Measurements from ENCODE around the gene SERINC5.
"Not testable (repeated sequence)": the region's sequence is repeated elsewhere in the genome, so short reads cannot be mapped to it uniquely, and the experiment has no call there.

SERINC5 gene

DNA sequence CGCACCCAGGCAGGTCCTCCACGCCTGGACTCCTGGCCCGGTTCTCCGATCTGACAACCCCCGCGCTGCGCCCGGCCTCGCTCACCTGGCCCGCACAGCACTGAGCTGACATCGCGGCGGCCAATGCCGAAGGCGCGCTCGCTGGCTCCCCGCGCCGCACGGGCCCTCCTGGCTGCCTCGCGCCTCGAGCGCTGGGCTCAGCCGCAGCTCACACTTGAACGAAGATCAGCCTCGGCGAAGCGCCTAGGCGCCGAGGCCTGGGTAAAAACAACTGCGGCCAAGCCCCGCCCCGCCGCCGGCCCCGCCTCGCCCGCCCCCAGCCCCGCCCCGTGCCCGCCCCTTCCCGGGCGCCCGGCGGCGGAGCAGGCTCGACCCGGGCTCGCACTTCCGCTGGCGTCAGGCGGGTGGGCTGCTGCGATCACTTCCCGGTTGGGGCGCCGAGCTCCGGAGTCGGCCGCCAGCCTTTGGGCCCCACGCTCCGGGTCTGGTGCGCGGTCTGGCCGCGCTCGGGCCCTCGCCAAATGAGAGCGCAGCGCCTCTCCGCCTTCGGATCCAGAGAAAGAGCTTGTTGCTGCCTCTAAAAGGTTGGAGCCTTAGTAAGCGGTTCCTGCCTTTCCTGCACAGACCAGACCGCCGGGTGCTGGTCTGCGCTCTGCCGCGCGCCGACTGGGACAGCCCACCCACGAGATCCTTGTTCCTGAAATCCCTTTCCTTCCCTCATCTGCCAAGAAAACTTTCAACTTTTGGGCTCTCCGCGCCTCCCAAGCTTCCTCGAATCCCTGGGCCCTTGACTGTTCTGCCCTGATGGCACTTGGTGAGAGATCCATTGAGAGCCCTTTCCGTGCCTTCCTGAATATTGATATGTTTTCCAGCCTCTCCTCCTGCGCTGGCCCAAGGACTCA is at the start of gene SERINC5:
Gene SERINC5, minus strand, starts transcription at position 238 of the 902 bp plus-strand sequence. Its CDS starts 126 bp downstream, at position 112.
- DNase-seq (ENCODE audit: low read depth in 1 of 2, low spot score in 1 of 2) = peak; percentile 74 to 76

DNA sequence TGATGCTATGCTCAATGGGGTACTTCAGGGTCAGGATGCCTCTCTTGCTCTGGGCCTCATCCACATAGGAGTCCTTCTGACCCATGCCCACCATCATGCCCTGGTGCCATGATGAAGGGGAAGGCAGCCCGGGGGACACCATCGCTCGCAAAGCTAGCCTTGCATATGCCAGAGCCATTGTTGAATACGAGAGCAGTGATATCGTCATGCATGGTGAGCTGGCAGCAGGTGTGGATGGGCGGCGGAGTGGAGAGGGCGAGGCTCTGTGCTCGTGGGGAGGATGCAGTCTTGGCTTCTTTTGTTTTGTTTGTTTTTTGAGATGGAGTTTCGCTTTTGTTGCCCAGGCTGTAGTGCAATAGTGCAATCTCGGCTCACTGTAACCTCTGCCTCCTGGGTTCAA is 46.8 kb upstream of the SERINC5 start:
- DNase-seq (ENCODE audit: low read depth in 1 of 2, low spot score in 1 of 2) = no peak

DNA sequence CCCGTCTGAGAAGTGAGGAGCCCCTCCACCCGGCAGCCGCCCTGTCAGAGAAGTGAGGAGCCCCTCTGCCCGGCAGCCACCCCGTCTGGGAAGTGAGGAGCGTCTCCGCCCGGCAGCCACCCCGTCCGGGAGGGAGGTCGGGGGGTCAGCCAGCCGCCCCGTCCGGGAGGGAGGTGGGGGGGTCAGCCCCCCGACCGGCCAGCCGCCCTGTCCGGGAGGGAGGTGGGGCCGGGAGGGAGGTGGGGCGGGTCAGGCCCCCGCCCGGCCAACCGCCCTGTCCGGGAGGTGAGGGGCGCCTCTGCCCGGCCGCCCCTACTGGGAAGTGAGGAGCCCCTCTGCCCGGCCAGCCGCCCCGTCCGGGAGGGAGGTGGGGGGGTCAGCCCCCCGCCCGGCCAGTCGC is 45.5 kb upstream of the SERINC5 start:
- not testable (repeated sequence) for DNase-seq (ENCODE audit: low read depth in 1 of 2, low spot score in 1 of 2)

DNA sequence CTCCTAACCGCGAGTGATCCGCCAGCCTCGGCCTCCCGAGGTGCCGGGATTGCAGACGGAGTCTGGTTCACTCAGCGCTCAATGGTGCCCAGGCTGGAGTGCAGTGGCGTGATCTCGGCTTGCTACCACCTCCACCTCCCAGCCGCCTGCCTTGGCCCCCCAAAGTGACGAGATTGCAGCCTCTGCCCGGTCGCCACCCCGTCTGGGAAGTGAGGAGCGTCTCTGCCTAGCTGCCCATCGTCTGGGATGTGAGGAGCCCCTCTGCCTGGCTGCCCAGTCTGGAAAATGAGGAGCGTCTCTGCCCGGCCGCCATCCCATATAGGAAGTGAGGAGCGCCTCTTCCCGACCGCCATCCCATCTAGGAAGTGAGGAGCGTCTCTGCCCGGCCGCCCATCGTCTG is 44.9 kb upstream of the SERINC5 start:
- DNase-seq (ENCODE audit: low read depth in 1 of 2, low spot score in 1 of 2) = not testable (repeated sequence)

DNA sequence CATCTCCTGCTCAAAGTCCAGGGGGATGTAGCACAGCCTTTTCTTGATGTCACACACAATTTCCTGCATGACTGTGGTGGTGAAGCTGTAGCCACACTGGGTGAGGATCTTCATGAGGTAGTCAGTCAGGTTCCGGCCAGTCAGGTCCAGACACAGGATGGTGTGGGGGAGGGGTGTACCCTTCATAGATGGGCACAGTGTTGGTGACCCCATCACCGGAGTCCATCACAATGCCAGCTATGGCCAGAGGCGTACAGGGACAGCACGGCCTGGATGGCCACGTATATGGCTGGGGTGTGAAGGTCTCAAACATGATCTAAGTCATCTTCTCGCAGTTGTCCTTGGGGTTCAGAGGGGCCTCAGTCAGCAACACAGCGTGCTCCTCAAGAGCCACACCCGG is 44.3 kb upstream of the SERINC5 start:
- no peak for DNase-seq (ENCODE audit: low read depth in 1 of 2, low spot score in 1 of 2)

DNA sequence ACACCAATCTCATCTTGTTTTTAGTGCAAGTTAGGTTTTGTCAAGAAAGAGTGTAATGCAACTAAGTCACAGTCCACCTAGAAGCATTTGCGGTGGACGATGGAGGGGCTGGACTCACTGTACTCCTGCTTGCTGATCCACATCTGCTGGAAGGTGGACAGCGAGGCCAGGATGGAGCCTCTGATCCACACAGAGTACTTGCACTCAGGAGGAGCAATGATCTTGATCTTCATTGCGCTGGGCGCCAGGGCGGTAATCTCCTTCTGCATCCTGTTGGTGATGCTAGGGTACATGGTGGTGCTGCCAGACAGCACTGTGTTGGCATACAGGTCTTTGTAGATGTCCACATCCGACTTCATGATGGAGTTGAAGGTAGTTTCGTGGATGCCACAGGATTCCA is 43.8 kb upstream of the SERINC5 start:
- DNase-seq (ENCODE audit: low read depth in 1 of 2, low spot score in 1 of 2) = no peak

DNA sequence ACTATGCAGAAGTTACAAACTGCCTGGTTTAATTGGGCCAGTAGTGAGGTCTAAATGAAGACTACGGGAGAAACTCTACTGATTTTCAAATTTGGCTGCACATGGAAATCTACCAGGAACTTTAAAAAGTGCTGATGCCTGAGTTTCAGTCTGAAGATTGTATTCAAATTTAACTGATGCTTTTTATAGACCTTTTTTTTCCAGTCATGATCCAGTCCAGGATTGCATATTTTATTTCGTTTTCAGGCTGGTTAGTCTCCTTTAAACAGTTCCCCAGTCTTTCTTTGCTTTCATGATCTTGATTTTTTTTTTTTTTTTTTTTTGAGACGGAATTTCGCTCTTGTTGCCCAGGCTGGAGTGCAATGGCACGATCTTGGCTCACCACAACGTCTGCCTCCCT is 40.3 kb upstream of the SERINC5 start:
- DNase-seq (ENCODE audit: low read depth in 1 of 2, low spot score in 1 of 2) = no peak

DNA sequence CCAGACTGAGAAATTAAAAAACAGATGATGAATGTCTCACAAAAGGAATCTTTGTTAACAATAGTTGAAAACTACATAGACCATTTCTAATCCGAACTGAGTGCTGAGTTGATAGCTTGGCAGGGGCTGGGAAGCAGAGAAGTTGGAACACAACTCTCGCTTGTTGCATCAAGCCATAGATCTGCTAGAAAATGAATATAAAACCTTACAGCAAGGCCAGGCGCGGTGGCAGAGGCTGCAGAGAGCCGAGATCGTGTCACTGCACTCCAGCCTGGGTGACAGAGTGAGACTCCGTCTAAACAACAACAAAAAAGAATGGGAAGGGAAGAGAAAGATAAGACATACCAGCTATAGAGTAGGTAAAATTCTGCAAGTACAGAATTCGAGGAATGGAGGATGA is 35.9 kb upstream of the SERINC5 start:
- no peak for DNase-seq (ENCODE audit: low read depth in 1 of 2, low spot score in 1 of 2)

DNA sequence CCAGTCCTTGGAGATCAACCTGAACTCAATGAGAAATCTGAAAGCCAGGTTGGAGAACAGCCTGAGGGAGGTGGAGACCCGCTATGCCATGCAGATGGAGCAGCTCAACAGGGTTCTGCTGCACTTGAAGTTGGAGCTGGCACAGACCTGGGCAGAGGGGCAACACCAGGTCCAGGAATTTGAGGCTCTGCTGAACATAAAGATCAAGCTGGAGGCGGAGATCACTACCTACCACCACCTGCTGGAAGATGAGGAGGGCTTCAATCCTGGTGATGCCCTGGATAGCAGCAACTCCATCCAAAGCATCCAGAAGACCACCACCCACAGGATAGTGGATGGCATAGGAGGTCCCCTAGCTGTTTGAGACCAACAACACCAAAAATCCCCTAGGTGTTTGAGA is 33.5 kb upstream of the SERINC5 start:
- no peak for DNase-seq (ENCODE audit: low read depth in 1 of 2, low spot score in 1 of 2)

DNA sequence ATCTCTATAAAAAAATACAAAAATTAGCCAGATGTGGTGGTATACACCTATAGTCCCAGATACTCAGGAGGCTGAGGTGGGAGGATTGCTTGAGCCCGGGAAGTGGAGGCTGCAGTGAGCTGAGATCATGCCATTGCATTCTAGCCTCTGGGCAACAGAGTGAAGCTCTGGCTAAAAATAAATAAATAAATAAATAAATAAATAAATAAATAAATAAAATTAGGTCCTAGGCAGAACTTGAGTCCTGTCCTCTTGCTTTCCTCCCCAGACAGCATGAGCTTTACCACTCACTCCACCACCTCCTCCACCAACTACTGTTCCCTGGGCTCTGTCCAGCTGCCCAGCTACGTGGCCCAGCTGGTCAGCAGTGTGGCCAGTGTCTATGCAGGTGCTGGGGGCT is 32.3 kb upstream of the SERINC5 start:
- no peak for DNase-seq (ENCODE audit: low read depth in 1 of 2, low spot score in 1 of 2)

DNA sequence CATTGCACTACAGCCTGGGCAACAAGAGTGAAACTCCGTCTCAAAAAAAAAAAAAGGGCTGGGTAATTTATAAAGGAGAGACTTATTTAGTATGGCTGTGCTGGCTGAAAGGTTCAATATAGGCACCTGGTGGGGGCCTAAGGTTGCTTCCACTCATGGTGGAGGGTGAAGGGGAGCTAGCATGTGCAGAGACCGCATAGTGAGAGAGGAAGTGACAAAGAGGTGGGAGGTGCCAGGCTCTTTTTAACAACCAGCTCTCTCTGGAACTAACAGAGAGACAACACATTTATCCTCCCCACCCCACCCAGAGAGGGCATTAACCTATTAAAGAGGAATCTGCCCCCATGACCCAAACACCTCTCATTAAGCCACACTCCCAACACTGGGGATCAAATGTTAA is 28.9 kb upstream of the SERINC5 start:
- no peak for DNase-seq (ENCODE audit: low read depth in 1 of 2, low spot score in 1 of 2)

DNA sequence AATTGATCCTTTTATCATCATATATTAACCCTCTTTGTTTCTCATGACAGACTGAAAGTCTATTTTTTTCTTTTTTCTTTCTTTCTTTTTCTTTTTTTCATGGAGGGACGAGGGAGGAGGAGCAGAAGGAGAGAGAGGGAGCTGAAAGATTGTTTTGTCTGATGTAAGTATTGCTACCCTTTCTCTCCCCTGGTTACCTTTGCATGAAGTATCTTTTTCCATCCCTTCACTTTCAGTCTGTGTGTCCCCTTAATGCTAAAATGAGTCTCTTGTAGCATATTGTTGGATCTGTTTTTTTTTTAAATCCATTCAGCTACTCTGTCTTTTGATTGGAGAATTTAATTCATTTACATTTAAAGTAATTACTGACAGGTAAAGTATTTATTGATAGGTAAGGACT is 27.5 kb upstream of the SERINC5 start:
- DNase-seq (ENCODE audit: low read depth in 1 of 2, low spot score in 1 of 2) = no peak

DNA sequence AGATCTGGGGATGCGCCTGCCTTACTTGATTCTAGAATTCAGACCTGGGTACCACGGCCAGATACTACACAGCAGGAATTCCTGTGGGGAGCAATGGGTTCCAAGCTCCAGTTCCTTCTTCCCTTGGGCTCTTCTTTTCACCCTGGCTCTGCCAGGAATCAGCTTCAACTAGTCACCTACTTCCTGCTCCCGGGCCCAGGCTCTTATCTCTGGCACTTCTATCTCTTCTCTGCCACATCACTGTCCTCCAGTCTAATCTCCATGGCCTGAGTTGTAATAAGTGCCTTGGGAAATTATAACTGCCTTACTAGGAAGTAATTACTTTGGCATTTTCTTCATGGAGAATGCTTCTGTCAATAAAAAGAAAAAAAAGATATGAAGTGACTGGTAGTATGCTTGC is 26.2 kb upstream of the SERINC5 start:
- no peak for DNase-seq (ENCODE audit: low read depth in 1 of 2, low spot score in 1 of 2)

DNA sequence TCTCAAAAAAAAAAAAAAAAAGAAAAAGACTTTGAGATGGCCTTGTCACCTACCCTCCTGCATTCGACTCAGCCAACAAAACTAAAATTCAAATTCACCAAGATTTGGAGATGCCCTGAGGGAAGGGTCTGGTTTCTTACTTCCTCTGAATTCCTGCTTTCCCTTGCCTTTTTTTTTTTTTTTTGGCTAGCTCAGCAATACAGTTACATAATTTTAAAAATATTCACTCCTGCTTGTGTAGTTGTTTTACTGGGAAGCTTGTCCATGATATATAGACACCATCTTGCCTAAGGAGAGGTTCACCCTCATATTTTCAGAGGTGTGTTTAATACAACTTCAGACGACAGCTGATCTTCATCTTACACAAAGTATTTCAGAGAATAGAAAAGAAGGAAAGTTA is 21.3 kb upstream of the SERINC5 start:
- DNase-seq (ENCODE audit: low read depth in 1 of 2, low spot score in 1 of 2) = no peak

DNA sequence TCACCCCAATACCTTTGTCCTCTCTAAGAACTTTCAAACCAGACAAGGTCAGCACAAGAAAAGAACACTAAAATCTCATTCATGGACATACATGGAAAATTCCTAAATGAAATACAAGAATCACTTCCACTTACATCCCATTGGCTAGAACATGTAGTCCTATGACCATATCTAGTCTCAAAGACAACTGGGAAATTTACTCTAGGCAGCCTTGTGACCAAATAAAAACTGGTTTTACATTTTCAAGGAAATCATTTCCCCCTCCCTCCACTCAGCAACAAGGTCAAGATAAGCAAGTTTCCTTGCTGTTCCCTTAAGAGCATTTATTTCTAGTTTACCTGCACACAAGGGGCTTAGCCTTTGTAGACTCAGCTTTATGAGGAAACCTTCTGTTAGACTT is 20.3 kb upstream of the SERINC5 start:
- DNase-seq (ENCODE audit: low read depth in 1 of 2, low spot score in 1 of 2) = no peak

DNA sequence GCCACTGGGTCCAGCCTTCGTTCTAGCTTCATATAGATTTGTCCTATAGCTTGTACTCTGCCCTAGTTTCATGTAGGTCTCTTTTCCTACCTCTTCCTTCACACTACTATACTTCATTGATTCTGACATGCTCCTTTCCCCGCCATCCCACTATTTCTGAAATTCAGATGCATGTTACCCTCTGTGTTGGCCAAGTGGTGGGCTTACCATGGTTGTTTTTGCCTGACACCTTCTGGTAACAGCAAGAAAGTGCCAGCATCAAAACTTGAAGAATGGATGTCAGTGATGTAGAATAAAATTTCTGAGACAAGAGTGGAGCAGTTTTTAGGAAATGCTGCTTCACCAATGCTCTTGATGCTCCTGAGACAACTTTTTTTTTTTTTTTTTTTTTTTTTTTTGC is 19.5 kb upstream of the SERINC5 start:
- no peak for DNase-seq (ENCODE audit: low read depth in 1 of 2, low spot score in 1 of 2)

DNA sequence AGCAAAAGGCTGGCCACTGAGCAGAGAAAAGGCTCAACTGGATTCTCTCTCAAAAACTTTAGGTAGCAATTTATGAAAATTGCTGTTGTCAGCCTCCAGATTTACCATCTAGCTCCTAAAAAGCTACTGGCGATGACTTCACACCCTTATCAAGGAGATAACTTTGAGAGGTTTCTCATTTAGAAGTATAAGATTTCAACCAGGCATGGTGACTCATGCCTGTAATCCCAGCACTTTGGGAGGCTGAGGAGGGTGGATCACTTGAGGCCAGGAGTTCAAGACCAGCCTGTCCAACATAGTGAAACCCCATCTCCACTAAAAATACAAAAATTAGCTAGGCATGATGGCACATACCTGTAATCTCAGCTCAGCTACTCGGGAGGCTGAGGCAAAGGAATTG is 14.7 kb upstream of the SERINC5 start:
- not testable (repeated sequence) for DNase-seq (ENCODE audit: low read depth in 1 of 2, low spot score in 1 of 2)

DNA sequence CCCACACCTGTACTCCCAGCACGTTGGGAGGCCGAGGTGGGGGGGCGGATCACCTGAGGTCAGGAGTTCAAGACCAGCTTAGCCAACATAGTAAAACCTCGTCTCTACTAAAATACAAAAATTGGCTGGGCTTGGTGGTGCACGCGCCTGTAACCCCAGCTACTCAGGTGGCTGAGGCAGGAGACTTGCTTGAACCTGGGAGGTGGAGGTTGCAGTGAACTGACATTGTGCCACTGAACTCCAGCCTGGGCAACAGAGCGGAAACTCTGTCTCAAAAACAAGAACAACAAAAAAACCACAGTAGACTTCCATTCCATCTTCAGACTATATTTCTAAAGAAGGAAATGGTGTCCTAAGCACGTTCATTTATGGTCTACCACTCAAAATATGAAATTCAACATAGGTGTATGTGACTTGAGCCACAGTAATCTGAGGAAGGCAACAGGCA is 14.2 kb upstream of the SERINC5 start:
- DNase-seq (ENCODE audit: low read depth in 1 of 2, low spot score in 1 of 2) = no peak

DNA sequence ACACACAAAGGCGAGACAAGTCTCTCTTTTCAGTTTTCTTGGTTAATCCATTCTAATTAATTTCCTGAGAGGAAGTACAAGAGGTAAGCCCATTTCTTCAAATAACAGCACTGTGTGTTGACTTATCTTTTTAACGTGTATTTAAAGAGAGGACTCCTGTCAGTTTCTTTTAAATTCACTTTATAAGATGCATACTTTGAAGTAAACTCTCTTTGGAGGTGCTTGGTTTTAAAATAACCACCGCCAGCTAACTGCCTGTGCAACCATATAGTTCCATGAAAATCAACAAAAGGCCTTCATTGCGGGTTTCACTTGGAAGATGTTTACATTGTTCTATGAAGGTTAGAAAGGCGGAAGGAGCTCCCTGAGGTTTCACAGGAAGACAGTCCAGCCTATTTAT is 13.1 kb upstream of the SERINC5 start:
- no peak for DNase-seq (ENCODE audit: low read depth in 1 of 2, low spot score in 1 of 2)

DNA sequence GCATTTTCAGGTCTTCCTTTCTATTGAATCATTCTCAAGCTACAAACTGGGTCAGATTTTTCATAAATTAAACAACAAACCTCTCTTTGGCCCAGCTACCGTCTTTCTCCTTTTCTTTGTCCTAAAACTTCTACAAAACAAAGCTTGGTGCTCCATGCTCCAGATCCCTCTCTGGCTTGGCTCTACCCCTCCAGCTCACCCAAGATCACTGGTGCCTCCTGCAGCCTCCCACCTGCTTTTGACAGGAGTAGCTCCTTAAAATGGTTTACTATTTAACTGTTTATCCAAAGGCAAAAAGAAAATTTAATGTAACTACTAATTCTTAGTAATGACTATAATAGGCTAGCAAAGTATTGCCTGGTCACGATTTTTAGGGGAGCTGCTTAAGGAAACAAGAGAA is 10.7 kb upstream of the SERINC5 start:
- DNase-seq (ENCODE audit: low read depth in 1 of 2, low spot score in 1 of 2) = no peak

DNA sequence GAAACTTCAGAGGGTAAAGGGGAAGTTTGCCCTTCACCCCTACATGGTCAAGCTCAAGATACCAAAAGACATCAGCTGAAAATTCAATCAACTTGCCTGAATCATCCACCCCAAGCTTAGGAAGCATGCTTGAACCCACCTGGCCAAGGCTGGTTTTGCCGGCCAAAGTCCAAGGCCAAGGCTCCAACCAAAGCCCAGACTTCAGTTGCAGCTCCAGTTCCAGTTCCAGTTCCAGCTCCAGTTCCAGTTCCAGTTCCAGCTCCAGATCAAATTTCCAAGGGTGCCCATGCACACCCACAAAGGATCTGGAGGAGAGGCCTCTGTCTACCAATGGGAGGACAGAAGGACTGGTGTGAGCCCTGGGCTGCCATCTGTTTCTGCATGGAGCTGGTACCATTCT is 4.6 kb upstream of the SERINC5 start:
- no peak for DNase-seq (ENCODE audit: low read depth in 1 of 2, low spot score in 1 of 2)

DNA sequence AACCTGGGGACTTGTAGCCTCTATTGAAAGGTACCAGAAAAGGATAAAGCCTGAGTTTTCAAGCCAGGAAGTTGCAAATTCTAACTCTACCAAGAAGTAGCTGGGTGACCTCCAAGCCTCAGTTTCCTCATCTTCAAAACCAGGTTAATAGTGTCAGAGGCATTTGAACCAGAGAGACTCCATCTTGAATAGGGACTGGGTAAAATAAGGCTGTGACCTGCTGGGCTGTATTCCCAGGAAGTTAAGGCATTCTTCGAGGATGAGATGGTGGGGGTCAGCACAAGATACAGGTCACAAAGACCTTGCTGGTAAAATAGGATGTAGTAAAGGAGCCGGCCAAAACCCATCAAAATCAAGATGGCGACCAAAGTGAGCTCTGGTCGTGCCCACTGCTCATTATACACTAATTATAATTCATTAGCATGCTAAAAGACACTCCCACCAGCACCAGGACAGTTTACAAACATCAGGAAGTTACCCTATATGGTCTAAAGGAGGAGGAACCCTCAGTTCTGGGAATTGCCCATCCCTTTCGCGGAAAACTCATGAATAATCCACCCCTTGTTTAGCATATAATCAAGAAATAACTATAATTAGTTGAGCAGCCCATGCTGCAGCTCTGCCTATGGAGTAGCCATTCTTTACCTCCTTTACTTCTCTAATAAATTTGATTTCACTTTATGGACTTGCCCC is 3.8 kb upstream of the SERINC5 start:
- no peak for DNase-seq (ENCODE audit: low read depth in 1 of 2, low spot score in 1 of 2)

DNA sequence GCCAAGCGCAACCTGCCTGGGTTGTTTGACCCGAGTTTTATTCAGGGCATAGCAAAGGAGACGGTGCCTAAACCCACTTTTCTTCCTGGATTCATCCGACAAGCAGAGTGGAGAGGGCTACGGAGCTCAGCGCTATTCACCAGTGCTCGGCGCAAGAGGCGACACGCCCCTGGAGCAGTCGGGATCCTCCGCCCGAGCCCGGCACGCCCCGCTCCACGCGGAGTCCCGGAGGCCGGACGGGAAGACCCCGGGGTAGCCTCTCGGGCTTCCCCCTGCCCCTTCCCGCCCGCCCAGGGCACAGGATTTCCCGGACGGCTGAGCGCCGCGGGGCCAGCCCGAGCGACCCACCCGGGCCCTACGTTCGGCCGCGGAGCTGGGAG is 427 bp downstream of the SERINC5 start:
- peak in 1 of 2 donors; percentile 23 for DNase-seq (ENCODE audit: low read depth in 1 of 2, low spot score in 1 of 2)
